Measurements from ENCODE around the gene TLN1. TPM values are rescaled to one million over a fixed set of nuclear protein-coding genes. Genes with fewer than 3 reads are reported as not detected.

The TLN1 gene
- total and polyA plus RNA-seq, 2 experiments from 2014 or later = 198 to 527 TPM

- Histone ChIP-seq H4K20me1 (ENCODE audit: insufficient read depth) (no peaks in the 10 kb centered on the region), H3K36me3 (ENCODE audit: low read depth) (peaks cover 88% of the 10 kb centered on the region)
- no peak for DNase-seq
Measured at GRCh38 chr9:35708146-35708545, 23.8 kb downstream of the TLN1 start.

GRCh38 chr9:35706951-35707350, 25.0 kb downstream of the TLN1 start:
- no peak overlapping the region for H2AFZ ChIP-seq

More at GRCh38 chr9:35708146-35708545, 23.8 kb downstream of the TLN1 start:
- H3K27me3 ChIP-seq (replicated peaks; ENCODE audit: insufficient read depth) = no peaks in the 10 kb centered on the region
- no peaks in the 10 kb centered on the region for H3K9me3 ChIP-seq (ENCODE audit: low read depth)
- peaks cover 59% of the 10 kb centered on the region for H3K79me2 ChIP-seq (ENCODE audit: insufficient read depth)
- no peak overlapping the region for H3K27ac ChIP-seq
- H3F3A ChIP-seq (ENCODE audit: insufficient read depth) = peaks cover 62% of the 10 kb centered on the region
- no peak overlapping the region for H3K9ac ChIP-seq
- no peaks in the 10 kb centered on the region for H3K9me2 ChIP-seq (ENCODE audit: insufficient read depth)
- in situ Hi-C loops (cut with MboI) = loop anchor here (25.0 kb wide), 1 partner anchor 96 kb away; the partner anchor contains the start of genes CD72 and TESK1
- no peaks in the 10 kb centered on the region for H3K4me1 ChIP-seq (ENCODE audit: insufficient read depth)
- WGBS, 2 experiments (ENCODE audit: low coverage in 1 of 2, low lambda C conversion rate in 2 of 2, missing lambda C conversion rate in 2 of 2) = 98 to 99% methylated on average over 4 of the region's 4 CpGs
- no peak overlapping the region for H2AFZ ChIP-seq
- no peak overlapping the region for H3K4me3 ChIP-seq
- H3K4me2 ChIP-seq (ENCODE audit: unreplicated experiment) = no peak overlapping the region
- TF ChIP-seq EZH2 (IDR thresholded peaks at IDR 0.05; ENCODE audit: insufficient read depth, poor library complexity, severe bottlenecking) (no peak), EZH2phosphoT487 (IDR thresholded peaks at IDR 0.05; ENCODE audit: insufficient read depth, low read depth) (no peak)

GRCh38 chr9:35705836-35706430, 26.1 kb downstream of the TLN1 start:
- WGBS, 2 experiments (ENCODE audit: low coverage in 1 of 2, low lambda C conversion rate in 2 of 2, missing lambda C conversion rate in 2 of 2) = 91 to 94% methylated on average over 7 of the region's 7 CpGs
- H4K20me1 ChIP-seq (ENCODE audit: insufficient read depth) = no peaks in the 10 kb centered on the region
- in situ Hi-C loops (cut with MboI) = loop anchor here (25.0 kb wide), 1 partner anchor 94 kb away; the partner anchor contains the start of genes CD72 and TESK1
- no peaks in the 10 kb centered on the region for H3K9me3 ChIP-seq (ENCODE audit: low read depth)
- H3K36me3 ChIP-seq (ENCODE audit: low read depth) = peaks cover 93% of the 10 kb centered on the region
- no peaks in the 10 kb centered on the region for H3K27me3 ChIP-seq (replicated peaks; ENCODE audit: insufficient read depth)
- no peak overlapping the region for H3K4me2 ChIP-seq (ENCODE audit: unreplicated experiment)
- no peak for DNase-seq
- no peaks in the 10 kb centered on the region for H3K4me1 ChIP-seq (ENCODE audit: insufficient read depth)
- peaks cover 58% of the 10 kb centered on the region for H3K79me2 ChIP-seq (ENCODE audit: insufficient read depth)
- no peak overlapping the region for H3K27ac ChIP-seq
- H3K9me2 ChIP-seq (ENCODE audit: insufficient read depth) = no peaks in the 10 kb centered on the region
- no peak for TF ChIP-seq EZH2 (IDR thresholded peaks at IDR 0.05; ENCODE audit: insufficient read depth, poor library complexity, severe bottlenecking)
- TF ChIP-seq EZH2phosphoT487 (IDR thresholded peaks at IDR 0.05; ENCODE audit: insufficient read depth, low read depth) = no peak
- H3F3A ChIP-seq (ENCODE audit: insufficient read depth) = peaks cover 76% of the 10 kb centered on the region
- H2AFZ ChIP-seq = no peak overlapping the region
- H3K9ac ChIP-seq = no peak overlapping the region
- H3K4me3 ChIP-seq = no peak overlapping the region

More at GRCh38 chr9:35706951-35707350, 25.0 kb downstream of the TLN1 start:
- DNase-seq = no peak
- Histone ChIP-seq H3K27ac (no peak overlapping the region), H3K36me3 (ENCODE audit: low read depth) (peaks cover 92% of the 10 kb centered on the region), H3K4me3 (no peak overlapping the region), H3K79me2 (ENCODE audit: insufficient read depth) (peaks cover 50% of the 10 kb centered on the region), H3K9me3 (ENCODE audit: low read depth) (no peaks in the 10 kb centered on the region), H4K20me1 (ENCODE audit: insufficient read depth) (no peaks in the 10 kb centered on the region), H3F3A (ENCODE audit: insufficient read depth) (peaks cover 67% of the 10 kb centered on the region), H3K4me2 (ENCODE audit: unreplicated experiment) (no peak overlapping the region), H3K9me2 (ENCODE audit: insufficient read depth) (no peaks in the 10 kb centered on the region), H3K4me1 (ENCODE audit: insufficient read depth) (no peaks in the 10 kb centered on the region), H3K27me3 (replicated peaks; ENCODE audit: insufficient read depth) (no peaks in the 10 kb centered on the region), H3K9ac (no peak overlapping the region)
- in situ Hi-C loops (cut with MboI) = loop anchor here (25.0 kb wide), 1 partner anchor 95 kb away; the partner anchor contains the start of genes CD72 and TESK1
- TF ChIP-seq EZH2phosphoT487 (IDR thresholded peaks at IDR 0.05; ENCODE audit: insufficient read depth, low read depth) (no peak), EZH2 (IDR thresholded peaks at IDR 0.05; ENCODE audit: insufficient read depth, poor library complexity, severe bottlenecking) (no peak)
- 83 to 90% methylated on average over 10 of the region's 10 CpGs for WGBS, 2 experiments (ENCODE audit: low coverage in 1 of 2, low lambda C conversion rate in 2 of 2, missing lambda C conversion rate in 2 of 2)

GRCh38 chr9:35705372-35705771, 26.6 kb downstream of the TLN1 start:
- 85 to 89% methylated on average over 8 of the region's 8 CpGs for WGBS, 2 experiments (ENCODE audit: low coverage in 1 of 2, low lambda C conversion rate in 2 of 2, missing lambda C conversion rate in 2 of 2)
- H2AFZ ChIP-seq = no peak overlapping the region
- H3K36me3 ChIP-seq (ENCODE audit: low read depth) = peaks cover 93% of the 10 kb centered on the region
- H4K20me1 ChIP-seq (ENCODE audit: insufficient read depth) = no peaks in the 10 kb centered on the region
- H3K9me2 ChIP-seq (ENCODE audit: insufficient read depth) = no peaks in the 10 kb centered on the region
- H3K27ac ChIP-seq = no peak overlapping the region
- peaks cover 64% of the 10 kb centered on the region for H3K79me2 ChIP-seq (ENCODE audit: insufficient read depth)
- peaks cover 82% of the 10 kb centered on the region for H3F3A ChIP-seq (ENCODE audit: insufficient read depth)
- H3K4me2 ChIP-seq (ENCODE audit: unreplicated experiment) = no peak overlapping the region
- no peak for TF ChIP-seq EZH2phosphoT487 (IDR thresholded peaks at IDR 0.05; ENCODE audit: insufficient read depth, low read depth)
- no peak for TF ChIP-seq EZH2 (IDR thresholded peaks at IDR 0.05; ENCODE audit: insufficient read depth, poor library complexity, severe bottlenecking)
- in situ Hi-C loops (cut with MboI) = loop anchor here (25.0 kb wide), 1 partner anchor 93 kb away; the partner anchor contains the start of genes CD72 and TESK1
- no peak overlapping the region for H3K9ac ChIP-seq
- H3K27me3 ChIP-seq (replicated peaks; ENCODE audit: insufficient read depth) = no peaks in the 10 kb centered on the region
- no peaks in the 10 kb centered on the region for H3K9me3 ChIP-seq (ENCODE audit: low read depth)
- H3K4me3 ChIP-seq = no peak overlapping the region
- DNase-seq = no peak
- H3K4me1 ChIP-seq (ENCODE audit: insufficient read depth) = no peaks in the 10 kb centered on the region
